NCI-H2227 (cell line): ENCODE data around the gene RMND1.
"Not testable (repeated sequence)": the region's sequence is repeated elsewhere in the genome, so short reads cannot be mapped to it uniquely, and the experiment has no call there.

Experiments used
- DNase-seq: peaks from one replicate; lab custom pipeline; 2025; ENCODE audit not compliant: unreplicated experiment; lab: John Stamatoyannopoulos, UW

RMND1 gene

DNA sequence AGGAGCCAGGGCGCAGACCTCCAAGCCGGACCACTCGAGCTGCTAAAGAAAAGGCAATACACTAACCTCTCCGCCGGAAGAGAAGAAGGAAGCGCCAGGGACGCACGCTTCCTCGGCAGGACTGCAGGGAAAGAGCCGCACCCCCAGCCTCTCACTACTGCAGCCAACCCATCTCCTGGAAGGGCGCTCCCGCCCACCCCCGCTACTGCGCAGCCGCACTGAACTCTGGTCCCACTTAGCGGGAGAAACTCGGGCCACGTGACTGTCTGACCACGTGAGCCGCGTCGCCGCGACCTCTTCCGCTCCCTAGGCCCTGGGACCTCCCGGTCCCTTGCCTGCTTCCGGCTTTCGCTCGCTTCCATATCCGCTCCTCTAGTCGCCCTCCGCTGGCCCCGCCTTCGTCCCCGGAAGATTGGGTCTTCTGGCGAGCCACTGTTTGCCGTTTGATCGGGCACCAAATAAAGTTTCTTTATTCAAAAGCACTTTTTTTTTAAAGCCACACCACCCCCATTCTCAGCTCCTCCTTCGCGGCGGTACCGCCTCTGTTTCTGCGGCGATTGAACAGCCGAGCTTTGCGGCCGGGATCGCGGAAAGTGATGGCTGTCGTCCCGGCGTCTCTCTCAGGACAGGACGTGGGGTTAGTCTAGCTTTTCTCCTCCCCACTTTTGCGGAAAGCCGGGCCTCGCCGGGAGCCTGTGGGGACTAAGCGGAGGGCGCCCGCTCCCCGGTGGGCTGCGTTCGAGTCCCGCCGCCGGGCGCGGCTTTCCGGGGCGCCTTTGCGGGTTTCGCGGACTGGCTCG is at the start of gene RMND1:
RMND1 (minus strand) TSS at position 177 of the 800 bp plus-strand sequence. CDS start 6,315 bp downstream, outside the sequence.
- peak; percentile 99 for DNase-seq

DNA sequence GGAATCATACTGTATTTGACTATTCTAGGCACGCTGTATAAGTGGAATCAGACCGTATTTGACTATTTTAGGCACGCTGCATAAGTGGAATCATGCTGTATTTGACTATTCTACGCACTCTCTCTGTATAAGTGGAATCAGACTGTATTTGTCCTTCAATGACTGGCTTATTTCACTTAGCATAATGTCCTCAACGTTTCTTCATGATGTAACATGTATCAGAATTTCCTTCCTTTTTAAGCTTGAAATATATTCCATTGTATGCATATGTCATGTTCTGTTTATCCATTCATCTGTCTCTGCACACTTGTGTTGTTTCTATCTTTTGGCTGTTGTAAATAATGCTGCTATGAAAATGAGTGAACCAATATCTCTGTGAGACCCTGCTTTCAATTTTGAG is 47.6 kb upstream of the RMND1 start:
- DNase-seq: no peak

- no peak for DNase-seq
These were observed 46.4 kb upstream of the RMND1 start for GRCh38 chr6:151498327-151498726.

DNA sequence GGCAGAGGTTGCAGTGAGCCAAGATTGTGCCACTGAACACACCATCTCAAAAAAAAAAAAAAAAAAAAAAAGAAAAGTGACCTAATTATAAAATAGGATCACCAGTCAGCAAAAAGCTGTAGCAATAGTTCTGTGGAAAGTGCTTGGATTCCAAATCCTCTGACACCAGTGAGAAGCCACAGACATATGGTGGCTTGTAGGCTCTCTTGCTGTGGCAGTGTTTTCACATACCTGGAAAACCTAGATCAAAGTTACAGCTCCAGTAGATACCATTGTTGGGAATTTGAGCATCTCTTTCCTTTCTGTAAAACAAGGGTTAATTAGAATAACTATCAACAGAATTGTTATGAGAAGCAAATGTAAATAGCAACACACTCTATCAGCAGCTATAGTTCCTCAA is 46.0 kb upstream of the RMND1 start:
- no peak for DNase-seq

GRCh38 chr6:151495380-151495779 is 43.5 kb upstream of the RMND1 start:
- no peak for DNase-seq

DNA sequence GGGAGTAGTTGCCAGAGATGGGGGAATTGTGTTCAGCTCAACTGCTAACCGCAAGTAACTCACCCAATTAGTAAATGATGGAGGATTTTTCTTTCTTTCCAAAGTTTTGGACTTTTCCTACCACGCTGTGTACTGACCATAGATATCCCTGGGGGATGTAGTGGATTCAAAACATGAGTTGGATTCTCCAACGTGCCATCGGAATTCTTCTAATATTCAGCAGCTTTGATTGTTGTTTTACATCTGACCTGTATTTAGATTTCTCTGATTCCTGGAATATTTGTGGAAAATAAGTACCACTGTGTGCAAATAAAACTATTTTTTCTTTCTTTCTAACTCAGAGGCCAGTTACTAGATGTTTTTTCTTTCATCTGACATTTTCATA is 43.0 kb upstream of the RMND1 start:
- DNase-seq: no peak

GRCh38 chr6:151494235-151494935 is 42.5 kb upstream of the RMND1 start:
- DNase-seq: peak; percentile 20

- peak; percentile 19 for DNase-seq
These were observed 41.9 kb upstream of the RMND1 start, which contains the start of gene CCDC170 for GRCh38 chr6:151493804-151494234. TSS of gene CCDC170 (plus strand) at chr6:151494017. CDS start at chr6:151494129, 112 bp downstream.

GRCh38 chr6:151493161-151493803 is 41.4 kb upstream of the RMND1 start:
- no peak for DNase-seq

- no peak for DNase-seq
These were observed 39.1 kb upstream of the RMND1 start for GRCh38 chr6:151490996-151491395.

DNA sequence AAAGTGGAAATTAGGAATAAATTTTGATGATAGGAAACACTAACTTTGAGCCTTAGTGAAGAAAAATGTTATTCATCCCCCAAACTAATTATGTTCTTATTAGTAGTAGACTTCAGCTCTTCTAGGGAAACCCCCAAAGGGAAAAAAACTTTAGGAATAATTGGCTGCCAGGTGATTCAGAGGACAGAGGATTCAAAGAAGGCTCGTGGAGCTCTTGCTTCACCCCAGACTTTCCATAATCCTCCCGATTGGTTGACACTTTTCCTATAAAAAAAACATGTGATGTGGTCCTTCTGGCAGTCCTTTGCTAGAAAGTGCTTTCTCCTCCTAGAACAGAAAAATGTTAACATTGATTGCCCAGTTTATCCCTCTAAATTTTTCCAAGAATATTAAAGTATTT is 36.3 kb upstream of the RMND1 start:
- no peak for DNase-seq

DNA sequence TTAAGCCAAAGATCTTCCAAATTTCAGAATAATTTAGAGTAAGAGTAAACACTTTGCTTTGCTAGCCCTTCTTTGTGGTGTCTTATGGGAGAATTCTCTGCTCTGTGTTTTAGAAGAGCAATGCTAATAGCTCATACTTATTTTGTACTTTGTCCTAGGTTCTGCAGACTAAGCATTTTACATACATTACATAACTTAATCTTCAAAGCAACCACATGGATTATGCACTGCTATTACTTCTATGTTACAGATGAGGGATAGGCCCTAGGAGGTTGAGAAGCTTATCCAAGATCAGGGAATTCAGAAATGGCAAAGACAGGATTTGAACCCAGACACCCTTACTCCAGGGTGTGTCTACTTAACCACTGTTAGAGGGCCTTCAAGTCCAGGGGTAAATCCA is 32.1 kb upstream of the RMND1 start:
- DNase-seq: no peak

DNA sequence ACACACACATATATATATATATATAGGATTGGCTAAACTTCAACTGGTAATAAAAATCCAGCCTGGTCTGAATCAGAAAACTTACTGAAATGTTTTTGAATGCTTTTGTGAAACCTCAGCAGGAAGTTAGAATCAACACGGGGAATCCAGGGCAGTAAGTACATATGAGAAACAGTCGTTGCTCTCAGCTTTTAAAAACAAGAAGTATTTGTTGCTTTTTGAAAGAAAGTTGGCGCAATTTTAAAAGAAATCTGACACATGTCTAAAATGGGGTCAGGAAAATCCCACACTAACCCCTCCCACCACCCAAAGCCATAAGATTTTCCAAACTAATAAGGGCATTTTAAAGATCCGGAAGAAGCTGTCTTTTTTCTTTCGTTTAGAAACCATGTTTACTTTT is 30.4 kb upstream of the RMND1 start:
- no peak for DNase-seq

- DNase-seq: no peak
These were observed 29.9 kb upstream of the RMND1 start for GRCh38 chr6:151481786-151482185.

GRCh38 chr6:151478670-151479069 is 26.7 kb upstream of the RMND1 start:
- DNase-seq: peak; percentile 44

GRCh38 chr6:151477726-151478125 is 25.8 kb upstream of the RMND1 start:
- DNase-seq: no peak

- peak; percentile 34 for DNase-seq
These were observed 24.0 kb upstream of the RMND1 start for GRCh38 chr6:151475653-151476523.

DNA sequence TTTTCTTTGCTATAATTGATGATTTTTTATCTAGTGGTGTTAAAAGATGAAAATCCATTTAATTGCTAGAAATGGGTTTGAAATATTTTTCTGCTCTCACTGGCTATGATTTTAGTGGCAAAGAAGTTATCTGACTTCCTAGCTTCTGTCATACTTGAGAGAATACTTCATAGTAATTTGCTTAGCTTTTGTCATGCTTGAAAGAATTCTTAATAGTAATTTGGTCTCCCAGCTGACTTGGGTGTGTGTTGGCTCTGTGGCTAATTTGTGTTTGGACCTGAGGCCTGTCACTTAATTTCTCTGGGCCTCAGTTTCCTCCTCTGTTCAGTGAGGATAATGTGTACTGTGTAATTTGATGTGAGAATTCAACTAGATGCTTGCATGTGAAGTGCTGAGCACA is 12.8 kb upstream of the RMND1 start:
- DNase-seq: no peak

GRCh38 chr6:151461673-151462072 is 9.7 kb upstream of the RMND1 start:
- DNase-seq: no peak

GRCh38 chr6:151455751-151456398 is 3.9 kb upstream of the RMND1 start:
- not testable (repeated sequence) for DNase-seq
